Mucosa of descending colon (tissue), 3 donors: ENCODE measurements around the gene P4HA1. TPM values are rescaled to one million over a fixed set of nuclear protein-coding genes. Genes with fewer than 3 reads are reported as not detected.

ENCODE experiments used
- ATAC-seq: fragments of 200-7000 bp; cut with Tn5 transposase; one replicate; pipeline ENCODE4 v1.9.1; 2020; ENCODE audit warnings: mild to moderate bottlenecking, moderate library complexity
- DNase-seq, 3 donors: peaks; one replicate each; pipeline ENCODE4 v3.0.0-alpha.2; 2020
- H3K36me3 ChIP-seq: fragments of 200-600 bp; one replicate; pipeline ENCODE4 v1.8.0; 2021; ENCODE audit warnings: low read depth, mild to moderate bottlenecking
- H3K4me1 ChIP-seq: fragments of 200-600 bp; one replicate; pipeline ENCODE4 v1.8.0; 2021; ENCODE audit warnings: low read depth, mild to moderate bottlenecking
- H3K4me3 ChIP-seq: fragments of 200-600 bp; one replicate; pipeline ENCODE4 v1.8.0; 2021; ENCODE audit warnings: mild to moderate bottlenecking
- H3K9me3 ChIP-seq: fragments of 200-600 bp; one replicate; pipeline ENCODE4 v1.8.0; 2021; ENCODE audit warnings: mild to moderate bottlenecking
- CTCF ChIP-seq: fragments of 200-600 bp; IDR thresholded peaks from one replicate; pipeline ENCODE4 v1.8.0; 2022; ENCODE audit warnings: antibody characterized with exemption, mild to moderate bottlenecking
- intact Hi-C, 2 donors: fragments of 100-400 bp; cut with DNase I in 1 of 2; cut with micrococcal nuclease in 1 of 2; formaldehyde crosslinking; loops; one replicate each; pipeline versions ENCODE4 v1.11.0 to v1.11.1; 2022; cut with DNase I, micrococcal nuclease
- total RNA-seq, 3 donors: library from RNA; stranded (reverse); fragmentation: NEBNext Ultra II Directional in 2 of 3; extraction: Animal tissue kit (Norgen Biotek cat#: 25700) in 2 of 3; gene quantifications; one replicate each; pipeline versions ENCODE4 v1.2.1 to v1.2.4, GENCODE V29; 2021 to 2023
- donor health status: DM: no; HTN: no; CAD: no; lungs with moderate emphysema.
- donor health status: DM: no; HTN: no; CAD: no.
- donor health status: DM: no; HTN: yes; CAD: no.

Gene P4HA1
- total RNA-seq, 3 donors from 2014 or later: 21.0 to 26.1 (median 26.0) TPM

DNA sequence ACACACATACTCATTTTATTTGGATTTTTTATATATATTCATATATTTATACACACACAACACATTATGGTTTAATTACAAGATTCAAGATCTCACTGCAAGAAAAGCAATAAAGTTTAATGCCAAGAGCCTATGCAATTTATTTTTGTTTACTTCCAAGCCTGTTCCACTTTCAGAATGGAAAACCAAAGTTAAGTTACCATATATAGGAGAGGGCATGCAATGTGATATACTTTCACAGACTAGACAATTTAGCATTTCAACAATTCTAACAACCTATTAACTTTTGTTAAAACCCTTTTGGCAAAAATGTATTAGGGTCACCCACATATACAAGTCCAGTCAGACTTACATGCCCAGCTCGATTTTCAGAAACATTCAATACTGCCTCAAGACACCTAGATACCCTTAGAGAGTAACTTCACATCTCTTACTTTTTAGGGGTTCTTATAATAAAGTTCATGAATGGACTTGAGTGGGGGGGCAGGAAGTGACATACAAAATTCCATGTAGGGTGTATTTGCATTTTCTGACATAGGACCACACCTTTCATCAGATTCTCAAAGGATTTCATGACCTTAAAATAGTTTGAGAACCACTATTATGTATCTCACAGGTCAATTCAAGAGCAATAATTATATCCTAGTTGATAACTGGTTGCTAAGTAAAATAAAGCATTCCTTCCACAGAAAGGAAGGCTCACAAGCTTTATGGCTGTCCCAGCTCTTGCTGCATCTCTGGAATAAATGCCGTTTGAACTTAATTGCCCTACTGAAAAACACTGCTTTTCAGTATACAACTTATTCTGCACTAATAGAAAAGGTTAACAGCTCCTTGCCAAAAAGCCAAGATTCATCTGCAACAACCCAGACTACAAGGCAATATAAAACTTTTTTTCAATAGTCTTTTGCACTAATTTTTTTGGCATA is 2.5 kb downstream of the P4HA1 start:
- no peak for TF ChIP-seq CTCF
- H3K4me1 ChIP-seq: peaks cover 9% of the 10 kb centered on the region
- H3K9me3 ChIP-seq: no peaks in the 10 kb centered on the region
- H3K36me3 ChIP-seq: no peaks in the 10 kb centered on the region
- ATAC-seq (no peak), DNase-seq (peak in 1 of 3 donors; percentile 23)
- intact Hi-C loops: no loop called here
- no peak overlapping the region for H3K4me3 ChIP-seq

- ATAC-seq (no peak), DNase-seq (no peak)
- intact Hi-C loops: no loop called here
- TF ChIP-seq CTCF: no peak
- no peaks in the 10 kb centered on the region for H3K9me3 ChIP-seq
- H3K4me1 ChIP-seq: peaks cover 9% of the 10 kb centered on the region
- H3K4me3 ChIP-seq: no peak overlapping the region
- H3K36me3 ChIP-seq: no peaks in the 10 kb centered on the region
Observed at GRCh38 chr10:73092830-73093229, 3.8 kb downstream of the P4HA1 start.

GRCh38 chr10:73088304-73088703 is 8.4 kb downstream of the P4HA1 start:
- ATAC-seq (no peak), DNase-seq (no peak)
- H3K36me3 ChIP-seq: no peaks in the 10 kb centered on the region
- no peak for TF ChIP-seq CTCF
- no peaks in the 10 kb centered on the region for H3K4me1 ChIP-seq
- no peak overlapping the region for H3K4me3 ChIP-seq
- intact Hi-C loops: no loop called here
- H3K9me3 ChIP-seq: no peaks in the 10 kb centered on the region

DNA sequence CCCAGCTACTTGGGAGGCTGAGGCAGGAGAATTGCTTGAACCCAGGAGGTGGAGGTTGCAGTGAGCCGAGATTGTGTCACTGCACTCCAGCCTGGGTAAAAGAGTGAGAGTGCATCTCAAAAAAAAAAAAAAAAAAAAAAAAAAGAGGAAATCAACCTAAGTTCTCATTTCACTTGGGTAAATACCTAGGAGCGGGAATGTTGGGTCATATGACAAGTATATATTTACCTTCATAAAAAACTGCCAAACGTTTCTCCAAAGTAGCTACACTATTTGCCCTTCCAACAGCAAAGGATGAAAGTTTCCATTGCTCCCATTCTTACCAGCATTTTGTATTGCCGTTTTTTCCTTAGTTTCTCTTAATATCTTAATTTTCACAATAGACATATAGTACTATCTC is 9.8 kb downstream of the P4HA1 start:
- Histone ChIP-seq H3K4me1 (no peaks in the 10 kb centered on the region), H3K9me3 (no peaks in the 10 kb centered on the region), H3K4me3 (no peak overlapping the region), H3K36me3 (no peaks in the 10 kb centered on the region)
- no peak for DNase-seq
- TF ChIP-seq CTCF: no peak
- no peak for ATAC-seq
- intact Hi-C loops: no loop called here

- Histone ChIP-seq H3K4me3 (no peak overlapping the region), H3K36me3 (no peaks in the 10 kb centered on the region), H3K4me1 (peaks cover 3% of the 10 kb centered on the region), H3K9me3 (no peaks in the 10 kb centered on the region)
- DNase-seq: no peak
- intact Hi-C loops: no loop called here
- ATAC-seq: no peak
- TF ChIP-seq CTCF: no peak
Observed at GRCh38 chr10:73084209-73084608, 12.5 kb downstream of the P4HA1 start.
